Endothelial cell (in vitro differentiated cells): Measurements from ENCODE around the gene PEPD. TPM values are rescaled to one million over a fixed set of nuclear protein-coding genes. Genes with fewer than 3 reads are reported as not detected.

ENCODE experiments used
- DNase-seq: peaks from one replicate; pipeline ENCODE4 v3.0.0; 2021; ENCODE audit warnings: low spot score
- H3K27ac Mint-ChIP-seq: one replicate; pipeline ENCODE4 v1.8.0; 2021; ENCODE audit warnings: mixed read lengths, inconsistent platforms; ENCODE audit not compliant: unreplicated experiment
- H3K27me3 Mint-ChIP-seq: one replicate; pipeline ENCODE4 v1.8.0; 2021; ENCODE audit warnings: mild to moderate bottlenecking, moderate library complexity, mixed read lengths, inconsistent platforms; ENCODE audit not compliant: unreplicated experiment
- H3K36me3 Mint-ChIP-seq: one replicate; pipeline ENCODE4 v1.8.0; 2021; ENCODE audit warnings: mild to moderate bottlenecking, low read depth, mixed read lengths, inconsistent platforms; ENCODE audit not compliant: unreplicated experiment
- H3K4me1 Mint-ChIP-seq: one replicate; pipeline ENCODE4 v1.8.0; 2021; ENCODE audit warnings: mild to moderate bottlenecking, mixed read lengths, inconsistent platforms; ENCODE audit not compliant: unreplicated experiment
- H3K4me3 Mint-ChIP-seq: one replicate; pipeline ENCODE4 v1.8.0; 2021; ENCODE audit warnings: mild to moderate bottlenecking, mixed read lengths, inconsistent platforms; ENCODE audit not compliant: unreplicated experiment
- H3K9me3 Mint-ChIP-seq: one replicate; pipeline ENCODE4 v1.8.0; 2021; ENCODE audit warnings: mixed read lengths, inconsistent platforms; ENCODE audit not compliant: unreplicated experiment
- CTCF ChIP-seq: fragments of 200-600 bp; sonication (generic); IDR thresholded peaks from one replicate; pipeline ENCODE4 v1.5.0; 2021; ENCODE audit warnings: antibody characterized with exemption; ENCODE audit not compliant: unreplicated experiment
- total RNA-seq: library from RNA; stranded (reverse); fragmentation: NEBNext Ultra II Directional; extraction: Animal tissue kit (Norgen Biotek cat#: 25700); gene quantifications from one replicate; pipeline ENCODE4 v1.2.1, GENCODE V29; 2021; ENCODE audit not compliant: unreplicated experiment

The PEPD gene
- total RNA-seq, 1 donor from 2014 or later = 40.5 TPM

GRCh38 chr19:33435706-33436359 is 85.8 kb downstream of the PEPD start:
- H3K9me3 Mint-ChIP-seq = no peaks in the 10 kb centered on the region
- peaks cover 6% of the 10 kb centered on the region for H3K27me3 Mint-ChIP-seq
- no peak overlapping the region for H3K27ac Mint-ChIP-seq
- H3K36me3 Mint-ChIP-seq = no peaks in the 10 kb centered on the region
- H3K4me3 Mint-ChIP-seq = no peak overlapping the region
- DNase-seq = no peak
- TF ChIP-seq CTCF = no peak
- peaks cover under 1% of the 10 kb centered on the region for H3K4me1 Mint-ChIP-seq

- no peak for DNase-seq
- no peak overlapping the region for H3K27ac Mint-ChIP-seq
- H3K9me3 Mint-ChIP-seq = no peaks in the 10 kb centered on the region
- no peaks in the 10 kb centered on the region for H3K36me3 Mint-ChIP-seq
- peaks cover 6% of the 10 kb centered on the region for H3K27me3 Mint-ChIP-seq
- no peak overlapping the region for H3K4me3 Mint-ChIP-seq
- TF ChIP-seq CTCF = no peak
- peaks cover 5% of the 10 kb centered on the region for H3K4me1 Mint-ChIP-seq
Measured at GRCh38 chr19:33434886-33435705, 86.5 kb downstream of the PEPD start.

GRCh38 chr19:33434069-33434885 is 87.3 kb downstream of the PEPD start:
- no peak overlapping the region for H3K4me3 Mint-ChIP-seq
- H3K36me3 Mint-ChIP-seq = no peaks in the 10 kb centered on the region
- peaks cover 7% of the 10 kb centered on the region for H3K27me3 Mint-ChIP-seq
- TF ChIP-seq CTCF = no peak
- H3K9me3 Mint-ChIP-seq = no peaks in the 10 kb centered on the region
- no peak overlapping the region for H3K27ac Mint-ChIP-seq
- DNase-seq = no peak
- peaks cover 5% of the 10 kb centered on the region for H3K4me1 Mint-ChIP-seq

GRCh38 chr19:33432446-33433170 is 89.0 kb downstream of the PEPD start:
- TF ChIP-seq CTCF = no peak
- H3K9me3 Mint-ChIP-seq = no peaks in the 10 kb centered on the region
- no peaks in the 10 kb centered on the region for H3K36me3 Mint-ChIP-seq
- H3K4me3 Mint-ChIP-seq = no peak overlapping the region
- H3K27me3 Mint-ChIP-seq = peaks cover 7% of the 10 kb centered on the region
- H3K4me1 Mint-ChIP-seq = peaks cover 5% of the 10 kb centered on the region
- DNase-seq = no peak
- no peak overlapping the region for H3K27ac Mint-ChIP-seq
